CD4-positive, alpha-beta T cell treated with Interleukin-1 beta for 1 hour (primary cell): ENCODE results near the gene HPSE2.
"Not testable (repeated sequence)": the region's sequence is repeated elsewhere in the genome, so short reads cannot be mapped to it uniquely, and the experiment has no call there.

ENCODE experiments used
- DNase-seq, 2 donors: peaks; one replicate each; pipeline ENCODE4 v3.0.0-alpha.2; 2020 to 2022

Gene HPSE2

GRCh38 chr10:99143651-99144050, 92.0 kb downstream of the HPSE2 start:
- no peak for DNase-seq

GRCh38 chr10:99143011-99143410, 92.6 kb downstream of the HPSE2 start:
- DNase-seq, result no peak

- DNase-seq, result not testable (repeated sequence)
These were observed 102.8 kb downstream of the HPSE2 start for GRCh38 chr10:99132897-99133296.

GRCh38 chr10:99125879-99126278, 109.8 kb downstream of the HPSE2 start:
- DNase-seq, result no peak

GRCh38 chr10:99124376-99124775, 111.3 kb downstream of the HPSE2 start:
- no peak for DNase-seq

- DNase-seq, result no peak
These were observed 111.8 kb downstream of the HPSE2 start for GRCh38 chr10:99123851-99124250.

- DNase-seq, result no peak
These were observed 112.3 kb downstream of the HPSE2 start for GRCh38 chr10:99123336-99123735.

- no peak for DNase-seq
These were observed 116.3 kb downstream of the HPSE2 start for GRCh38 chr10:99119258-99119748.

GRCh38 chr10:99115703-99116102, 119.9 kb downstream of the HPSE2 start:
- no peak for DNase-seq

- DNase-seq, result no peak
These were observed 150.3 kb downstream of the HPSE2 start for GRCh38 chr10:99085358-99085757.

GRCh38 chr10:99084161-99084560, 151.5 kb downstream of the HPSE2 start:
- no peak for DNase-seq

- DNase-seq, result no peak
These were observed 155.2 kb downstream of the HPSE2 start for GRCh38 chr10:99080275-99080945.

- no peak for DNase-seq
These were observed 173.1 kb downstream of the HPSE2 start for GRCh38 chr10:99062591-99062990.

GRCh38 chr10:99058762-99059161, 176.9 kb downstream of the HPSE2 start:
- DNase-seq, result no peak

GRCh38 chr10:99057936-99058690, 177.5 kb downstream of the HPSE2 start:
- no peak for DNase-seq

GRCh38 chr10:99045671-99046070, 190.0 kb downstream of the HPSE2 start:
- DNase-seq, result no peak

GRCh38 chr10:99042051-99042771, 193.4 kb downstream of the HPSE2 start:
- no peak for DNase-seq

GRCh38 chr10:99041468-99041867, 194.2 kb downstream of the HPSE2 start:
- no peak for DNase-seq

GRCh38 chr10:99013885-99014284, 221.8 kb downstream of the HPSE2 start:
- no peak for DNase-seq

GRCh38 chr10:99010286-99010685, 225.4 kb downstream of the HPSE2 start:
- no peak for DNase-seq

- no peak for DNase-seq
These were observed 227.6 kb downstream of the HPSE2 start for GRCh38 chr10:99008054-99008453.

GRCh38 chr10:99007457-99007856, 228.2 kb downstream of the HPSE2 start:
- DNase-seq, result no peak

GRCh38 chr10:99005254-99005653, 230.4 kb downstream of the HPSE2 start:
- no peak for DNase-seq

- DNase-seq, result no peak
These were observed 230.9 kb downstream of the HPSE2 start for GRCh38 chr10:99004738-99005137.
